SH-SY5Y (cell line): ENCODE measurements around the gene LTV1.

Experiments used
- GATA2 ChIP-seq: IDR thresholded peaks from 2 replicates; pipeline ENCODE4 v1.6.1; 2011; ENCODE audit warnings: mild to moderate bottlenecking, low read depth, low read length
- GATA3 ChIP-seq: IDR thresholded peaks from 2 replicates; pipeline ENCODE4 v1.6.1; 2011; ENCODE audit warnings: low read depth, mild to moderate bottlenecking, low read length, moderate library complexity

DNA sequence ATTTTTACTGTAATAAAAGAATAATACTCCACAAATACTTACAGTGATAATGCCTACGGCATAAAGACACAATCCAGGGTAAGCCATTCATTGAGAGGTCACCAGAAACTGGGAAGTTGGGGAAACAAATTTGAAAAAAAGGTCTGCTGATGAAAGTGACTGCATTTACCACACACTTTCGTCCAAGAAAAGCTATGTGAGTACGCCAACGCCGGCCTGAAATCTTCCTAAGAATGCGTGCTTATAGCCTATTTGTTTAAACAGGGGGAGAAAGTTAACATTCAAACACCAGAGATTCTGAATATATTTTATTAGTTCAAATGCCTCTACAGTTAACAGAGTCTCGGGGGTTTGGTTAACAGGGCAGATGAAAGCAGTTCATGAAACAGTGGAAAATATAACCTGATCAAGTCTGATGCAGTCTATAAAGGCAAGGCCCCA, 657 bp upstream of the LTV1 start:
- no peak for TF ChIP-seq GATA2
- no peak for TF ChIP-seq GATA3
